MM.1S (cell line): ENCODE measurements around the gene RND3.

Experiments
- DNase-seq: peaks from one replicate; pipeline ENCODE4 v3.0.0-alpha.2; 2015
- H2AFZ ChIP-seq: fragments of 300-600 bp; sonication (generic); 2 replicates; pipeline ENCODE4 v1.6.0; 2016; ENCODE audit warnings: antibody characterized with exemption, low read length
- H3F3A ChIP-seq: fragments of 300-600 bp; sonication (generic); 2 replicates; pipeline ENCODE4 v1.6.1; 2016; ENCODE audit warnings: mild to moderate bottlenecking, antibody characterized with exemption, low read length, moderate library complexity, mixed read lengths; ENCODE audit not compliant: insufficient read depth
- H3K27ac ChIP-seq: fragments of 300-600 bp; sonication (generic); 2 replicates; pipeline ENCODE4 v1.5.1; 2016; ENCODE audit warnings: mild to moderate bottlenecking, low read length
- H3K27me3 ChIP-seq: fragments of 300-600 bp; sonication (generic); replicated peaks from 2 replicates; pipeline ENCODE4 v1.6.0; 2016; ENCODE audit warnings: low read length; ENCODE audit not compliant: insufficient read depth
- H3K36me3 ChIP-seq: fragments of 300-600 bp; sonication (generic); replicated peaks from 2 replicates; pipeline ENCODE4 v1.6.1; 2016; ENCODE audit warnings: mild to moderate bottlenecking, low read length, mixed read lengths; ENCODE audit not compliant: insufficient read depth
- H3K4me1 ChIP-seq: fragments of 300-600 bp; sonication (generic); 2 replicates; pipeline ENCODE4 v1.6.1; 2016; ENCODE audit warnings: low read length, mixed read lengths
- H3K4me2 ChIP-seq: fragments of 300-600 bp; sonication (generic); 2 replicates; pipeline ENCODE4 v1.6.0; 2016; ENCODE audit warnings: low read depth, low read length
- H3K4me3 ChIP-seq: fragments of 300-600 bp; sonication (generic); 2 replicates; pipeline ENCODE4 v1.5.1; 2016; ENCODE audit warnings: low read length, mixed read lengths
- H3K79me2 ChIP-seq: fragments of 300-600 bp; sonication (generic); 2 replicates; pipeline ENCODE4 v1.6.1; 2016; ENCODE audit warnings: mixed run types, low read length, mixed read lengths
- H3K9ac ChIP-seq: fragments of 300-600 bp; sonication (generic); 2 replicates; pipeline ENCODE4 v1.6.1; 2016; ENCODE audit warnings: low read length, mixed read lengths
- H3K9me2 ChIP-seq: fragments of 300-600 bp; sonication (generic); replicated peaks from 2 replicates; pipeline ENCODE4 v1.6.1; 2016; ENCODE audit warnings: mild to moderate bottlenecking, low read length, mixed read lengths; ENCODE audit not compliant: insufficient read depth
- H3K9me3 ChIP-seq: fragments of 300-600 bp; sonication (generic); replicated peaks from 2 replicates; pipeline ENCODE4 v1.6.1; 2016; ENCODE audit warnings: mild to moderate bottlenecking, low read length, mixed read lengths; ENCODE audit not compliant: insufficient read depth
- H4K20me1 ChIP-seq: fragments of 300-600 bp; sonication (generic); 2 replicates; pipeline ENCODE4 v1.6.1; 2016; ENCODE audit warnings: mild to moderate bottlenecking, low read length, moderate library complexity, mixed read lengths; ENCODE audit not compliant: insufficient read depth
- EZH2 ChIP-seq: fragments of 300-600 bp; sonication (generic); optimal IDR thresholded peaks from 2 replicates; pipeline ENCODE3; 2017; ENCODE audit warnings: low read depth, mild to moderate bottlenecking, antibody characterized with exemption, low read length, mixed read lengths
- EZH2phosphoT487 ChIP-seq: fragments of 300-600 bp; sonication (generic); IDR thresholded peaks from 2 replicates; pipeline ENCODE4 v1.6.1; 2018; ENCODE audit warnings: antibody characterized with exemption, low read length
- TF ChIP-seq, protein P1 (sequence below): fragments of 300-600 bp; sonication (generic); IDR thresholded peaks from 2 replicates; pipeline ENCODE4 v1.5.1; 2016; ENCODE audit warnings: antibody characterized with exemption, low read length, mixed read lengths

RND3 gene

DNA sequence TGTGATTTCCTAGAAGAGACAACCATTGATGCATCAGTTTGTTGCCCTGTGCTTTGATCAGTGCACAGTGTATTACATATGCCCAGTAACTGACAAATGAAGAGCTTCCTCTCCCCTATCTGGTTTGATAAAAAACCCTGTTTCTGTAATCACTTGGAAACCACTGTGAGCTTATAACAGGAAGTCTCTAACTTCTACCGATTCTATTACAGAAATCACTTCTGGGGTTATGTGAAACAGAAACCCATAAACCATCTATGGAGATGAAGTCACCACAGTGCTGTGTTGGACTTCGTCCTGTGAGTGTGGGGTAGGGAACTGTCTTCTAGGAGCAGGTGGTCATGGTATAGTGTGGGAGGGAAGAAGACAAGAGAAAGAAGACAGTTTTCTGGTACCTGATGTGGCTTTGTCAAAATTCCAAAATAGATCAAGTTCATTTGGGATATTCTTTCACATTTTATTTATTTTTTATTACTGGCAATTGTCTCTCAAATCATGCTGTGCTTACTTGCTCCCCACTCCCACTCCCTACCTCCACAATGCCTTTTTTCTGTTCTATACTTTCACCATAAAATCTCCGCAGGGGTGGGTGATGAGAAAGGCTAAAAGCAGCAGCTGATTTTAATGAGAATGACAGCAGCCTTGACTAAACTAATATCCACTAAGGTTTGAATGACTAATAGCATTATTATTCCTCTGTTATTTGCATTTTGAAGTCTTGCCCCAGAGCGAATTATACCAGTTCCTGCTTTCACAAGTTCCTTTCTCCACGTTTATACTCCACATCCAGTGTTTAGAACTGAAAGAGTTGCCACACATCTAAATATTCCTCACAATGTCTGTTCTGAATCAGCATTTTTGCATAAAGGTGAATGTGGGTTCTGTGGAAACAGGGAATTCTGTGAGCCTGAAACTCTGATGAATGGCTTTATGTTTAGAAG is 41.7 kb upstream of the RND3 start:
- Histone ChIP-seq H3K9me3 (no peaks in the 10 kb centered on the region), H3K9me2 (no peaks in the 10 kb centered on the region), H4K20me1 (no peaks in the 10 kb centered on the region), H3K4me2 (peak overlapping the region; percentile 35), H3K79me2 (no peaks in the 10 kb centered on the region), H3K27me3 (no peaks in the 10 kb centered on the region), H3K4me1 (peaks cover 14% of the 10 kb centered on the region), H3K4me3 (no peak overlapping the region), H3K9ac (no peak overlapping the region), H3F3A (no peaks in the 10 kb centered on the region), H3K36me3 (no peaks in the 10 kb centered on the region), H3K27ac (peak overlapping the region; percentile 28; the same call in 1 of the 2 replicates), H2AFZ (peak overlapping the region; percentile 20; the same call in 1 of the 2 replicates)
- peak; percentile 63 for DNase-seq
- TF ChIP-seq, protein P1, sequence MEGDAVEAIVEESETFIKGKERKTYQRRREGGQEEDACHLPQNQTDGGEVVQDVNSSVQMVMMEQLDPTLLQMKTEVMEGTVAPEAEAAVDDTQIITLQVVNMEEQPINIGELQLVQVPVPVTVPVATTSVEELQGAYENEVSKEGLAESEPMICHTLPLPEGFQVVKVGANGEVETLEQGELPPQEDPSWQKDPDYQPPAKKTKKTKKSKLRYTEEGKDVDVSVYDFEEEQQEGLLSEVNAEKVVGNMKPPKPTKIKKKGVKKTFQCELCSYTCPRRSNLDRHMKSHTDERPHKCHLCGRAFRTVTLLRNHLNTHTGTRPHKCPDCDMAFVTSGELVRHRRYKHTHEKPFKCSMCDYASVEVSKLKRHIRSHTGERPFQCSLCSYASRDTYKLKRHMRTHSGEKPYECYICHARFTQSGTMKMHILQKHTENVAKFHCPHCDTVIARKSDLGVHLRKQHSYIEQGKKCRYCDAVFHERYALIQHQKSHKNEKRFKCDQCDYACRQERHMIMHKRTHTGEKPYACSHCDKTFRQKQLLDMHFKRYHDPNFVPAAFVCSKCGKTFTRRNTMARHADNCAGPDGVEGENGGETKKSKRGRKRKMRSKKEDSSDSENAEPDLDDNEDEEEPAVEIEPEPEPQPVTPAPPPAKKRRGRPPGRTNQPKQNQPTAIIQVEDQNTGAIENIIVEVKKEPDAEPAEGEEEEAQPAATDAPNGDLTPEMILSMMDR, result no peak
- TF ChIP-seq EZH2 (no peak), EZH2phosphoT487 (no peak)

DNA sequence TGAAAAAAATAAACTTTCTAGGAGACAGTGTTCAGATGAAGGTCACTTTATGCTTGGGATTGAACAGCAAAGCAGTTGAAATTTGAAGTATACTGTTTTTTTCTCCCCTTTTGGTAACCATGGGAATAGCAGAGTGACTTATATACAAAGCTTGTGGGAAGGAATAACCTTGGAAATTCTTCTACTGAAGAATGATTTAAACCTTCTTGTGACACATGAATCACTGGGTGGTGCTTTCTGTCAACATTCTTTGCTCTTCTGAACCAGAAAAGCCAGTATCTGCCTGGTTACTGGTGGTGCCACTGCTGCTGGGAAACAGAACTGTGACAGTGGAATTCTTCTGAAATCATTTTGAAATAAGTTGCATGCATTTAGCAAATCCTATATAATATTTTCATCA is 39.4 kb upstream of the RND3 start:
- no peaks in the 10 kb centered on the region for H3K79me2 ChIP-seq
- TF ChIP-seq, protein P1, result no peak
- no peak for TF ChIP-seq EZH2
- TF ChIP-seq EZH2phosphoT487, result no peak
- no peak overlapping the region for H2AFZ ChIP-seq
- peaks cover 14% of the 10 kb centered on the region for H3K4me1 ChIP-seq
- no peaks in the 10 kb centered on the region for H3F3A ChIP-seq
- no peak overlapping the region for H3K4me3 ChIP-seq
- no peaks in the 10 kb centered on the region for H4K20me1 ChIP-seq
- no peak overlapping the region for H3K9ac ChIP-seq
- DNase-seq, result no peak
- no peaks in the 10 kb centered on the region for H3K9me2 ChIP-seq
- no peak overlapping the region for H3K27ac ChIP-seq
- H3K9me3 ChIP-seq, result no peaks in the 10 kb centered on the region
- H3K4me2 ChIP-seq, result no peak overlapping the region
- no peaks in the 10 kb centered on the region for H3K36me3 ChIP-seq
- no peaks in the 10 kb centered on the region for H3K27me3 ChIP-seq

DNA sequence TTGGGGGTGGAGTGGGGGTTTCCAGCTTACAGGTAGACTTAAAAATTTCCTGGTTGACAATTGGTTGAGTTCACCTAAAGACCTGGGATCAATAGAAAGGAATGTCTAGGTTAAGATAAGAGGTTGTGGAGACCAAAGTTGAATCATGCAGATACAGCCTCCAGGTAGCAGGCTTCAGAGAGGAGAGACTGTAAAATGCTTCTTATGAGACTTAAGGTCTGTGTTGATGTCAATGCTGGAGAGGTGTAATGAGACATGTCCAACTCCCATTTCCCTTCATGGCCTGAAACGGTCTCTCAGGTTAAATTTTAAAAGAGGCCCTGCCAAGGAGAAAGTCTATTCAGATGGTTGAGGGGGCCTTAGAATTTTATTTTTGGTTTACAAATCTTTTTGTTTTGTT is 38.5 kb upstream of the RND3 start:
- H3K27ac ChIP-seq, result no peak overlapping the region
- H2AFZ ChIP-seq, result no peak overlapping the region
- no peaks in the 10 kb centered on the region for H3K79me2 ChIP-seq
- DNase-seq, result no peak
- H3K9me3 ChIP-seq, result no peaks in the 10 kb centered on the region
- H4K20me1 ChIP-seq, result no peaks in the 10 kb centered on the region
- no peaks in the 10 kb centered on the region for H3K36me3 ChIP-seq
- H3K9me2 ChIP-seq, result no peaks in the 10 kb centered on the region
- peaks cover 14% of the 10 kb centered on the region for H3K4me1 ChIP-seq
- H3K9ac ChIP-seq, result no peak overlapping the region
- H3K4me2 ChIP-seq, result no peak overlapping the region
- no peaks in the 10 kb centered on the region for H3F3A ChIP-seq
- TF ChIP-seq EZH2, result no peak
- no peak for TF ChIP-seq EZH2phosphoT487
- TF ChIP-seq, protein P1, result no peak
- H3K4me3 ChIP-seq, result no peak overlapping the region
- H3K27me3 ChIP-seq, result no peaks in the 10 kb centered on the region
